Adrenal gland (tissue), 5 donors: ENCODE results near the gene ARTN.

ENCODE experiments used
- POLR2A ChIP-seq, 2 donors: fragments of 450-650 bp; IDR thresholded peaks; one replicate each; pipeline ENCODE4 v1.6.1; 2017; ENCODE audit warnings: antibody characterized with exemption in 2 of 2, mild to moderate bottlenecking in 2 of 2, moderate library complexity in 1 of 2
- TF ChIP-seq, protein P1 (sequence below), 6 experiments: fragments of 450-650 bp in 4 of 6; fragments of 200-600 bp in 2 of 6; sonication (generic) in 1 of 6; IDR thresholded peaks; 1 replicate in 5 of 6; 2 replicates in 1 of 6; pipeline versions ENCODE4 v1.5.1 to v1.8.0; 2016 to 2021; ENCODE audit warnings: antibody characterized with exemption in 6 of 6, mild to moderate bottlenecking in 2 of 6, moderate library complexity in 1 of 6
- donor health status: DM: no; HTN: no; CAD: no.

DNA sequence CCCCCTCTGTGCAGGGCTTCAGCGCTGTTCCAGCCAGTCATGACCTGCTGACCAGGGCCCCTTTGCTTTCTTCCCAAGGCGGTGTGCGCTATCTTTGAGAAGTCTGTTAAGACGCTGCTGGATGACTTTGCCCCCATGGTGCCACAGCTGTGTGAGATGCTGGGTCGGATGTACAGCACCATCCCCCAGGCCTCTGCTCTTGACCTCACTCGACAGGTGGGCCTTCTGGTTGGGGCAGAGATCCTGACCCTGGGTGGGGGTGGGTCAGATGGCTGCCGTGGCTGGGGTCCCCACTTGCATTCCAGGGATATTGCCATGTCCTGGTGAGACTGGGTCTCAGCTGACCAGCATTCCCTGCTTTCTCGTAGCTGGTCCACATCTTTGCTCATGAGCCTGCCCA lies 27.2 kb downstream of the ARTN start:
- TF ChIP-seq, protein P1, sequence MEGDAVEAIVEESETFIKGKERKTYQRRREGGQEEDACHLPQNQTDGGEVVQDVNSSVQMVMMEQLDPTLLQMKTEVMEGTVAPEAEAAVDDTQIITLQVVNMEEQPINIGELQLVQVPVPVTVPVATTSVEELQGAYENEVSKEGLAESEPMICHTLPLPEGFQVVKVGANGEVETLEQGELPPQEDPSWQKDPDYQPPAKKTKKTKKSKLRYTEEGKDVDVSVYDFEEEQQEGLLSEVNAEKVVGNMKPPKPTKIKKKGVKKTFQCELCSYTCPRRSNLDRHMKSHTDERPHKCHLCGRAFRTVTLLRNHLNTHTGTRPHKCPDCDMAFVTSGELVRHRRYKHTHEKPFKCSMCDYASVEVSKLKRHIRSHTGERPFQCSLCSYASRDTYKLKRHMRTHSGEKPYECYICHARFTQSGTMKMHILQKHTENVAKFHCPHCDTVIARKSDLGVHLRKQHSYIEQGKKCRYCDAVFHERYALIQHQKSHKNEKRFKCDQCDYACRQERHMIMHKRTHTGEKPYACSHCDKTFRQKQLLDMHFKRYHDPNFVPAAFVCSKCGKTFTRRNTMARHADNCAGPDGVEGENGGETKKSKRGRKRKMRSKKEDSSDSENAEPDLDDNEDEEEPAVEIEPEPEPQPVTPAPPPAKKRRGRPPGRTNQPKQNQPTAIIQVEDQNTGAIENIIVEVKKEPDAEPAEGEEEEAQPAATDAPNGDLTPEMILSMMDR (IDR thresholded peaks at IDR 0.05): no peak
- no peak for TF ChIP-seq POLR2A (IDR thresholded peaks at IDR 0.05)
